ENCODE measurements around the gene GTPBP8. TPM values are rescaled to one million over a fixed set of nuclear protein-coding genes. Genes with fewer than 3 reads are reported as not detected.
"Not testable (repeated sequence)": the region's sequence is repeated elsewhere in the genome, so short reads cannot be mapped to it uniquely, and the experiment has no call there.

GTPBP8 gene
- total RNA-seq, 1 experiment from 2014 or later: 19.8 TPM

GRCh38 chr3:113040231-113040630 lies 49.4 kb downstream of the GTPBP8 start:
- no peak for DNase-seq (ENCODE audit: low read depth, low spot score)
- in situ Hi-C loops (cut with HindIII; ENCODE audit: low pct_unique_long_range_greater_than_20kb, low sequenced_read_pairs): no loop called here

DNA sequence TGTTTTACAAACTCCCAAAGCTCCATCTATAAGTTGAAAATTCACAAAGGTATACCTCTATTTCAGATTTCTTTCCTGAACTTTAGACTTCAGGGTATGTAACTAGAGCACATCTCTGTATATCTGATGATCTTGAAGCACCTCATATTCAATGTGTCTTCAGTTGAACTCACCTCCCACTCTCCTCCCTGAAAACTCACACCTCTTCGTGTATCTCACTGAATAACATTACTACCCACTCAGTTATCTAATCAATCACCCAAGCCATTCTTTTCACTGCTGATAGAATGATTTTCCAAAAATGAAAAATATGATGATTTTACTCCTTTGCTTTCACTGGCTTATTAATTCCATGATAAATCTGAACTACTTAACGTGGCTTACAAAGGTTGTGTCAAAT lies 52.9 kb downstream of the GTPBP8 start:
- in situ Hi-C loops (cut with HindIII; ENCODE audit: low pct_unique_long_range_greater_than_20kb, low sequenced_read_pairs): no loop called here
- no peak for DNase-seq (ENCODE audit: low read depth, low spot score)

- in situ Hi-C loops (cut with HindIII; ENCODE audit: low pct_unique_long_range_greater_than_20kb, low sequenced_read_pairs); DNase-seq (ENCODE audit: low read depth, low spot score): not testable (repeated sequence)
Observed at GRCh38 chr3:113046186-113046965, 55.6 kb downstream of the GTPBP8 start.

- in situ Hi-C loops (cut with HindIII; ENCODE audit: low pct_unique_long_range_greater_than_20kb, low sequenced_read_pairs): no loop called here
- peak; percentile 86 for DNase-seq (ENCODE audit: low read depth, low spot score)
Observed at GRCh38 chr3:113051302-113051711, 60.5 kb downstream of the GTPBP8 start.

Other genes starting within 250 kb of the GTPBP8 start
- gene CD200R1L, start 144.1 kb upstream of the GTPBP8 start, total RNA-seq (2014; rRNA removed; shearing (Covaris generic)): not detected in 2 replicates
- not detected in 2 replicates for gene CD200R1, start 15.9 kb upstream of the GTPBP8 start, total RNA-seq (2014; rRNA removed; shearing (Covaris generic))
- 0.05 TPM in 1 of 2 replicates, not detected in the other for gene BOC, start 220.6 kb downstream of the GTPBP8 start, total RNA-seq (2014; rRNA removed; shearing (Covaris generic))